ENCODE data around the gene KCNIP4.

The KCNIP4 gene

GRCh38 chr4:20680736-20681135 lies 1267.8 kb downstream of the KCNIP4 start:
- TF ChIP-seq CTCF (IDR thresholded peaks at IDR 0.05; ENCODE audit: borderline replicate concordance, control extremely low read depth, extremely low read depth, insufficient read depth, missing control alignments): no peak
- in situ Hi-C loops (cut with MboI; ENCODE audit: low sequenced_read_pairs, unreplicated experiment): loop anchor here (10.0 to 25.0 kb wide), 2 partner anchors 256 to 1993 kb away; no protein-coding TSS in a partner anchor
- no peak for DNase-seq (ENCODE audit: low spot score)

GRCh38 chr4:20679951-20680350 lies 1268.6 kb downstream of the KCNIP4 start:
- in situ Hi-C loops (cut with MboI; ENCODE audit: low sequenced_read_pairs, unreplicated experiment): loop anchor here (10.0 to 25.0 kb wide), 2 partner anchors 255 to 1993 kb away; no protein-coding TSS in a partner anchor
- TF ChIP-seq CTCF (IDR thresholded peaks at IDR 0.05; ENCODE audit: borderline replicate concordance, control extremely low read depth, extremely low read depth, insufficient read depth, missing control alignments): no peak

More at GRCh38 chr4:20679951-20680350, 1268.6 kb downstream of the KCNIP4 start:
- no peak for DNase-seq (ENCODE audit: low spot score)
